ENCODE measurements around the gene ZBTB7C.

ZBTB7C gene

DNA sequence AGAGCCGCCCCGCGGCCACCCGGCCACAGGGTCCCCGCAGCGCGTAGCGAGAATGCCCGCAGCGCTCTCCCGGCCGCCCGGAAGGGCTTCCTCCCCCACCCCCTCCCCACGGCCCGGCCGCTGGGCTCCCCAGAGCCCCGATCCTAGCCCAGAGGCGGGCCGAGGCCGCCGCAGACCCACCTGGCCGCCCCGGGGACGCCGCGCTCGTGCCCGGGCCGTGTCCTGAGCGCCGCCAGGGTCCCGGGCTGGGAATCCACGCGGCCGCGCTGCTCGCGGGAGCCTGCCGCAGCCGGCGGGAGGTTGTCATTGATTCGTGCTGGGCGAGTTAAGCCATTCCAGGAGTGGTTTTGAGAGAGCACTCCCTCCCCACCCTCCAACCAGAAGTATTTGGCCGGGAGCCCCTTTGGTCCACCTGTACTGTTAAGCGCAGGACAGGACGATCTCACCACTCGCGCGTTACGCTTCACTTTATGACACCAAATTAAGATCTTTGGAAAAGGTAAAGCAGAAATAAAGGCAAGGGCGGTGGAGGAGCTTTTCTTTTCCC, 272.3 kb downstream of the ZBTB7C start:
- TF ChIP-seq, protein P1, sequence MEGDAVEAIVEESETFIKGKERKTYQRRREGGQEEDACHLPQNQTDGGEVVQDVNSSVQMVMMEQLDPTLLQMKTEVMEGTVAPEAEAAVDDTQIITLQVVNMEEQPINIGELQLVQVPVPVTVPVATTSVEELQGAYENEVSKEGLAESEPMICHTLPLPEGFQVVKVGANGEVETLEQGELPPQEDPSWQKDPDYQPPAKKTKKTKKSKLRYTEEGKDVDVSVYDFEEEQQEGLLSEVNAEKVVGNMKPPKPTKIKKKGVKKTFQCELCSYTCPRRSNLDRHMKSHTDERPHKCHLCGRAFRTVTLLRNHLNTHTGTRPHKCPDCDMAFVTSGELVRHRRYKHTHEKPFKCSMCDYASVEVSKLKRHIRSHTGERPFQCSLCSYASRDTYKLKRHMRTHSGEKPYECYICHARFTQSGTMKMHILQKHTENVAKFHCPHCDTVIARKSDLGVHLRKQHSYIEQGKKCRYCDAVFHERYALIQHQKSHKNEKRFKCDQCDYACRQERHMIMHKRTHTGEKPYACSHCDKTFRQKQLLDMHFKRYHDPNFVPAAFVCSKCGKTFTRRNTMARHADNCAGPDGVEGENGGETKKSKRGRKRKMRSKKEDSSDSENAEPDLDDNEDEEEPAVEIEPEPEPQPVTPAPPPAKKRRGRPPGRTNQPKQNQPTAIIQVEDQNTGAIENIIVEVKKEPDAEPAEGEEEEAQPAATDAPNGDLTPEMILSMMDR (IDR thresholded peaks at IDR 0.05; ENCODE audit: low read depth, low read length, missing control alignments): no peak
- no peak overlapping the region for H3K4me3 ChIP-seq (ENCODE audit: low read depth, low read length)
- DNase-seq (ENCODE audit: low read depth): no peak

DNA sequence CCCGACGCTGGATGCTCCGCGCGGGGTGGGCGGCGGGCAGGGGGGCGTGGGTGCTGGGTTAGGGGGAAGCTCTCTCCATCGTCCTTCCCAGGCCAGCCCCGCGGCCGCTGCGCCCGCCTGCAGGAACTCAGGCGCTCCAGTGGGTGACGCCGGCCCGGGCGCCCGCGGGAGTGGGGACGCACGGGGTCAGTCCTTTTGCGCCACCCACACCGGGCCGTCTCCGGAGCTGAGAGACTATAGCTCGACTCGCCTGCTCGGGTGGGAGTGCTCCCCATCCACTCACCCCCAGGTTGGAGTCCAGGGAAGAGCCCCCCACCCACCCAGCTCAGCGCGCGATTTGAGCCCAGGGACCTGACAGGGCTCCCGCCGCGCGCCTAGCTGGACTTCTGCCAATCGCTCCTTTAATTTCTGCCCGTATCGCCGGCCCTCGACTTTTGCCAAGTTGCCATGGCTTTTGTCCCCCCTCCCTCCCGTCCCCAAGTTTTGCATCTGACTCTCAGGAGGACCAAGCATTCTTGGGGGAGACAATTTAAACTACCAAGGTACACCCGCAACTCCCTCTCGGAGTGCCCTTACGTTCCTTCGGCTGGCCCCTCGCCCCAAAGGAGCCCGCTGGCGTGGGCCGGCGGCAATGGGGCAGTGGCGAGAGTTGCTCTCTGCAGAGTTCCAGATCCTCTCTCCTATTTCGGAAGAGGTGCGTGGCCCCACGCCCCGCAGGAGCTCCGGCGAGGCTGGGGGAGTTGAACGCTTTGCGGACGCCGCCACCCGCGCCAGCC, 272.9 kb downstream of the ZBTB7C start:
- H3K4me3 ChIP-seq (ENCODE audit: low read depth, low read length): no peak overlapping the region
- DNase-seq (ENCODE audit: low read depth): no peak
- TF ChIP-seq, protein P1 (IDR thresholded peaks at IDR 0.05; ENCODE audit: low read depth, low read length, missing control alignments): no peak

DNA sequence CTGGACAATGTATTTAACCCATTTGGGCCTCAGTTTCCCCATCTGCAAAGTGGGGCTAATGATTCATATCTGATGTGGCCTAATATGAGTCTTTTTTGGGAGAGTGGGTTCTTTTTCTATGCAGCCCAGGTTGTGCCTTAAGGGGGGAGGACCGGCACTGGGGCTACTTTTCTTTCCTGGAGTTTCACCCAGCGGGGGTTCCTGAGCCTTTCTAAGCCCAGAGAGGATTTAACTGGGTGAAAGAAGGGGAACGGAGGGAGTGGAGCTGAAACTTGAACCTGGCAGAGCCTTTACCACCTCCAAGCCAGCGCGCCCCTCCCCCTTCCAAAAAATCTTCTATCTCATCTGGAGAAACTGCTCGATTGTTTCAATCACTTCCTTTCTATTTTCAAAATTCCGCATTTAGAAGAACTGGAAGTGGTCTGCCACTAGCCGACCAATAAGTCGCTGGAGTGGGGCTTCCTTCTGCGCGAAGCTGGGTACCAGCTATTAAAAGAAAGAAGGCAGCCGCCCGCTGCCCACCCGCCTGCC, 273.7 kb downstream of the ZBTB7C start:
- no peak for DNase-seq (ENCODE audit: low read depth)
- no peak overlapping the region for H3K4me3 ChIP-seq (ENCODE audit: low read depth, low read length)
- TF ChIP-seq, protein P1 (IDR thresholded peaks at IDR 0.05; ENCODE audit: low read depth, low read length, missing control alignments): no peak

DNA sequence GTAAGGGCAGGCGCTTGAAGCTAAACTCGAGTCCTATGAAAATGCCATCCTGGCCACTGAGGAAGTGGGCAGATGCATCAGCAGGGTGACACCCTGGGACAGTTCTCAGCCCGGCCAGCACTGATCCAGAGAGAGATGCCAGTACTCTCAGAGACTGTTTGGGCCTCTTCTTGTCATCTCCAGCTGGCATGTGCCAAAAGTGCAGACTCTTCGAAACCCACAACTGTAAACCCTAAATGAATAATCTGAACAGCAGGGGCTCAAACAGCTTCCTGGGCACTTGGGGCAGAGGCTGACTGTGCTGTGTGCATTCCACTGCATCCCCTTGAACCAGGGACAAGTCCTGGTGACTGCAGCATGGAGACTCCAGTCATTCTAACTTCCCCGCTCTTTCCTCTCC, 274.6 kb downstream of the ZBTB7C start:
- TF ChIP-seq, protein P1 (IDR thresholded peaks at IDR 0.05; ENCODE audit: low read depth, low read length, missing control alignments): no peak
- no peak overlapping the region for H3K4me3 ChIP-seq (ENCODE audit: low read depth, low read length)
- no peak for DNase-seq (ENCODE audit: low read depth)

DNA sequence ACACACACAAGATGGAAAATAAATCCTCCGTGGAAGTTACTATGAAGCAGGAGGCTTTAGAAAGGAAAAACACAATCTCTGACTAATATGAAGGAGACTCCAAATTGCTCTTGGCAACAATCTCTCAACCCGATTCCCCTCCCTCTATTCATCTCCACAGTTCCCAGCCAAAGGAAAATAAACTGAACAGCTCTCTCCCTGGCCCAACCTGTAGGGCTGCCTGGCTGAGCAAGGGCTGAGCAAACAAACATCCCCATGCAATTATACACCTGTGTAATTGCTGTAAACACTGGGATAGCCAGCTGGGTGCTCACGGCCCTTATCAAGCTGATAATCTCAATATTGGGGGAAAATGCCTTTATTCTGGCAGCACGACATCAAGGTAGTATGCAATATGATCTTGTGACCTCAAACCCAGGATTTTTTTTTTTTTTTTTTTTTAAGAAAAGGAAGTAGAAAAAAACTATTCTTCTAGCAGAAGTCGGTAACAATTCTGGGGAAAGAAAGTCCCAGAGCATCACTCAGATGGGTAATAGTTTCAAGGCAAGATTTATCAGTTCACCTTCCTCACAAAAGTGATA, 275.4 kb downstream of the ZBTB7C start:
- no peak overlapping the region for H3K4me3 ChIP-seq (ENCODE audit: low read depth, low read length)
- TF ChIP-seq, protein P1 (IDR thresholded peaks at IDR 0.05; ENCODE audit: low read depth, low read length, missing control alignments): no peak
- DNase-seq (ENCODE audit: low read depth): no peak

DNA sequence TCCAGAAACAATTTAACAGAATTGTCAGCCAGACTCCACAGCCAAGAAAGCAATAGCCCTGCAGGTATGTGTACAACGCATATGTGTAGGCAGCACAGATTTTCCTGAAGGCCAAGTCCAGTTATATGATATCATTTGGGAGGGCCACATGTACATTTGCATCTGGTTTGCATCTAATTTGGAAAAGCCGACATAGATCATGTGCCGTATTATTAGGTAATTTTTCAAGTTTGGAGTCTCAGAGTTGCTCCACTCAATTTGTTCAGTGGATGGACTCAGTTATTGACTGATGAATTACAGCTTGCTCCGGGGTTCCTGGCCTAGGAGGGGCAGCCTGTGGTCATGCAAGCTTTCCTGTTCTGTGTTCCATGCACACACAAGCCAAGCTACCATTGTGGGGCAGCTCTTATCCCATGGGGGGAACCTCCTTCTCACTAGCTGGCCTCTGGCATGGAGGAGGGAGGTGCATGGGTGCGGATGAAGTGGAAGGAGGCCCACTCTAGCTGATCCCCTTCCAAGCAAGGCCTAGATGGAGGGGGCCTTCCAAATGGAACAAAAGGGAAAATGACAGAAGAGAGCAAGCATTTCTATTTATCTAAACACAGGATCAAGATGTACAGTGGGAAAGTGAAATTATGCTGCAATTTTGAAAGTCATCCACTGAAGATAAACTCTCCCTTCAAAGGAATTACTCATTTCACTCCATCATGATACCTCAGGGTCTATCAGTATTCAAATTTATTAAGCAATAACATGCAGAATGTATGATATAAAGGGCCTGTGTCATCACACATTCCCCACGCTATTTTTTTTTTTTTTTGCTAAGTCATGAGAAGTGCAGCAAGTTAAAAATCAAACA, 276.2 kb downstream of the ZBTB7C start:
- TF ChIP-seq, protein P1 (IDR thresholded peaks at IDR 0.05; ENCODE audit: low read depth, low read length, missing control alignments): no peak

More for the DNA sequence above, 276.2 kb downstream of the ZBTB7C start:
- no peak overlapping the region for H3K4me3 ChIP-seq (ENCODE audit: low read depth, low read length)
- DNase-seq (ENCODE audit: low read depth): no peak
